Mesothelial cell of epicardium (in vitro differentiated cells): ENCODE results near the gene ABCC12. TPM values are rescaled to one million over a fixed set of nuclear protein-coding genes. Genes with fewer than 3 reads are reported as not detected.

Experiments
- DNase-seq, 2 experiments: peaks; one replicate each; pipeline ENCODE4 v3.0.0; 2021; ENCODE audit warnings: low spot score in 2 of 2; ENCODE audit not compliant: unreplicated experiment in 2 of 2
- H3K27ac Mint-ChIP-seq: 2 replicates; pipeline ENCODE4 v1.8.0; 2021; ENCODE audit warnings: mixed read lengths
- H3K27me3 Mint-ChIP-seq: 2 replicates; pipeline ENCODE4 v1.8.0; 2021; ENCODE audit warnings: low read depth, mixed read lengths
- H3K36me3 Mint-ChIP-seq: 2 replicates; pipeline ENCODE4 v1.8.0; 2021; ENCODE audit warnings: mixed read lengths
- H3K4me1 Mint-ChIP-seq: 2 replicates; pipeline ENCODE4 v1.8.0; 2021; ENCODE audit warnings: mixed read lengths
- H3K4me3 Mint-ChIP-seq: 2 replicates; pipeline ENCODE4 v1.8.0; 2021; ENCODE audit warnings: mild to moderate bottlenecking, moderate library complexity, mixed read lengths
- H3K9me3 Mint-ChIP-seq: 2 replicates; pipeline ENCODE4 v1.8.0; 2021; ENCODE audit warnings: mixed read lengths
- CTCF ChIP-seq: fragments of 200-600 bp; sonication (generic); IDR thresholded peaks from one replicate; pipeline ENCODE4 v1.5.0; 2021; ENCODE audit warnings: antibody characterized with exemption; ENCODE audit not compliant: unreplicated experiment
- total RNA-seq: library from RNA; stranded (reverse); gene quantifications from 3 replicates; pipeline ENCODE4 v1.2.1, GENCODE V29; 2021

ABCC12 gene
- not detected in 3 replicates for total RNA-seq

DNA sequence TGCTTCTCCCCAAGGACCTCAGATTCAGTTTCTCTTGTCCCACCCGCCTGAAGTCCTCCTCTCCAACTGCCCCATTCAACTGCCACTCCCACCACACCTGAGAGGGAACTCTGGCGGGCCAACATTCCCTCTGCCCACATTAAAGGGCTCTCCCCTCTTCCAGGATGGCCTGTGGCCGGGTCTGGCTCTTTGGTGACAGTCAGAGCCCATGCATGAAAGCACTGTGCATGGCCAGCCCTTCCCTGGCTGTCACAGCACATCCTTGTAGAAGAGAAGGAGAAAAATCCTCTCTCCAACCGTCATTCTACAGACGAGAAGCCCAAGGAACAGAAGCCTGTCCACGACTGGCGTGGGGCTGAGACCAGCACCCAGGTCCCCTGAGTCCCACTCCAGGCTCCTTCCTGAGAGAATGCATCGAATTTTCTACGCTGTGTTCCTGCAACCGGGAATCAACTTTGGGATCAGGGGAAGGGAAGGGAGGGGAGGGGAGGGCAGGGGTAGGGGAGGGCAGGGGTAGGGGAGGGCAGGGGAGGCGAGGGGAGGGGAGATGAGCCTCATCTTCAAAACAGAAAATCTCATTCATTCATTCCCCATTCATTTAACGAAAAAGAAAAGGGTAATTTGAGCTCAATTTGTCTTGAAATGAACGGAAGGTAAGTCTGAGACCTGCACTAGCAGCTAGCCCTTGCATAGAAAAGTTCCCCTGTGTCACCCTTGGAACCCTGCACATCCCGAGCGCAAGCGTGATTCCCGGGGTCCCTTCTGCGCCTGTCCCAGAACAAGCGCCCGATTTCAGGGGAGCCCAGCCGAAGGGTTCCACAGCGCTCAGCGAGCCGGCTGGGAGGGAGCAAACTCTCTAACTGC, at the start of gene ABCC12:
TSS of gene ABCC12 (minus strand) at position 68 of the 864 bp plus-strand sequence. CDS start 9,569 bp downstream, outside the sequence.
- Mint-ChIP-seq H3K9me3 (no peaks in the 10 kb centered on the region), H3K27me3 (peaks cover 32% of the 10 kb centered on the region), H3K27ac (no peak within 1 kb of the TSS), H3K36me3 (no peaks in the 10 kb centered on the region), H3K4me3 (no peak within 1 kb of the TSS), H3K4me1 (no peaks in the 10 kb centered on the region)
- DNase-seq, result no peak
- TF ChIP-seq CTCF, result no peak

GRCh38 chr16:48204825-48205151, 49.0 kb upstream of the ABCC12 start:
- Mint-ChIP-seq H3K27me3 (peaks cover 24% of the 10 kb centered on the region), H3K36me3 (no peaks in the 10 kb centered on the region), H3K27ac (no peak overlapping the region), H3K4me3 (no peak overlapping the region), H3K4me1 (no peaks in the 10 kb centered on the region), H3K9me3 (no peaks in the 10 kb centered on the region)
- no peak for TF ChIP-seq CTCF
- DNase-seq, result no peak

DNA sequence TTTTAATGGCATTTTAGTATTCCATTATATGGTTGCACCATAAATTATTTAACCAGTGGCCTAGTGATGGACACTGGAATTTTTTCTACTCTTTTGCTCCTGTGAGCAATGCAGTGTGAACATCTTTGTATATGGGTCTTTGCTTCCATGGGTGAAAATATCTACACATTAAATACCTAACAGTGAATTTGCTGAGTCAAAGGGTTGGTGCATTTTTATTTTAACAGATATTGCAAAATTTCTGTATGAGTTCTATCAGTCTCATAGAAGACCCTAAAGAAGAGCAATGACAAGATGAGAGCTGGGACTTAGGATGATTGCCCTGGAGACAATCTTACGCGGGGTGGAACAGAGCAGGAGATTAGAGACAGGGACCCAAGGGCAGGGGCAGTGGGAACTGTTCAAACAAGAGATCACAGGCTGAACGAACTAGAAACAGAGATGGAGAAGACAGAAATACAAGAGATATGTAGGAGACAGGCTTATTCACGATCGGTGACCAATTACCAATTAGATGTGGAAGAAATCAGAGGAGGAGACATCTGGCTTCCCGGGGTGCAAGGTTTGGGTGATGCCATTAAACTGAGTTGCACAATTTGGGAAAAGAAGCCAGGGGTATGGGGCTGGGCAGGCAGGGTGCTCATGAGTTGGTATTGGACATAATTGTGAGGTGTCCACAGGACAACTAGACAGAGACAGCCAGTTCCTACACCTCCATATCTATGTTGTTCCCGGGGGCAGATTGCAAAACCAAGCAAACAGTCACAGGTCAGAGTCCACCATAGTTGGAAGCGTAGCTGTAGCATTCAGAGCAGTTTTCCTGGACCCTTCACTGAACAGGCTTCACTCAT, 48.4 kb upstream of the ABCC12 start:
- Mint-ChIP-seq H3K4me3 (no peak overlapping the region), H3K4me1 (no peaks in the 10 kb centered on the region), H3K27ac (no peak overlapping the region), H3K27me3 (peaks cover 21% of the 10 kb centered on the region), H3K36me3 (no peaks in the 10 kb centered on the region), H3K9me3 (no peaks in the 10 kb centered on the region)
- no peak for DNase-seq
- no peak for TF ChIP-seq CTCF

- Mint-ChIP-seq H3K27me3 (peaks cover 4% of the 10 kb centered on the region), H3K9me3 (peaks cover 9% of the 10 kb centered on the region), H3K4me3 (no peak overlapping the region), H3K36me3 (no peaks in the 10 kb centered on the region), H3K27ac (no peak overlapping the region), H3K4me1 (no peaks in the 10 kb centered on the region)
- TF ChIP-seq CTCF, result no peak
- no peak for DNase-seq
Observed at GRCh38 chr16:48201515-48202201, 45.9 kb upstream of the ABCC12 start.

DNA sequence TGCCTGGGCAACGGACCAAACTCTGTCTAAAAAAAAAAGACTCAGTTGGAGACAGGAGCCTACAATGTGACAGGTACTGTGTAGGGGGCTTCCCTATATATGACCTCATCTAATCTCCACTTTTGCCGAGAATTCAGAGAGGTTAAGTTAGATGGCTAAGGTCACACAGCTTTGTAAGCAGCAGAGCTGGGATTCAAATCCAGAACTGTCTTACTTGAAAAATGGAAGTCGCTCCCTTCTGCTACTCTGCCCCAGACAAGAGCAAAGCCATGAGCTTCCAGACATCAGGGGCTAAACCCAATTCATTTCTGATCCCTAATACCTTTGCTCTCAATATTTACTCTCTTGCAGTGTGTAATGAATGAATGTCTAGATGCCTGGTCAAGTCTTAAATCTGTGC, 41.5 kb upstream of the ABCC12 start:
- Mint-ChIP-seq H3K4me3 (no peak overlapping the region), H3K36me3 (no peaks in the 10 kb centered on the region), H3K27me3 (no peaks in the 10 kb centered on the region), H3K4me1 (peaks cover 6% of the 10 kb centered on the region), H3K9me3 (peaks cover 9% of the 10 kb centered on the region), H3K27ac (no peak overlapping the region)
- TF ChIP-seq CTCF, result no peak
- DNase-seq, result no peak
